HG03460 (cell line): Measurements from ENCODE around the gene ACP2.

Experiments
- ATAC-seq: cut with Tn5 transposase; IDR thresholded peaks from one replicate; pipeline ENCODE4 v1.9.1; 2021; ENCODE audit not compliant: unreplicated experiment

ACP2 gene

DNA sequence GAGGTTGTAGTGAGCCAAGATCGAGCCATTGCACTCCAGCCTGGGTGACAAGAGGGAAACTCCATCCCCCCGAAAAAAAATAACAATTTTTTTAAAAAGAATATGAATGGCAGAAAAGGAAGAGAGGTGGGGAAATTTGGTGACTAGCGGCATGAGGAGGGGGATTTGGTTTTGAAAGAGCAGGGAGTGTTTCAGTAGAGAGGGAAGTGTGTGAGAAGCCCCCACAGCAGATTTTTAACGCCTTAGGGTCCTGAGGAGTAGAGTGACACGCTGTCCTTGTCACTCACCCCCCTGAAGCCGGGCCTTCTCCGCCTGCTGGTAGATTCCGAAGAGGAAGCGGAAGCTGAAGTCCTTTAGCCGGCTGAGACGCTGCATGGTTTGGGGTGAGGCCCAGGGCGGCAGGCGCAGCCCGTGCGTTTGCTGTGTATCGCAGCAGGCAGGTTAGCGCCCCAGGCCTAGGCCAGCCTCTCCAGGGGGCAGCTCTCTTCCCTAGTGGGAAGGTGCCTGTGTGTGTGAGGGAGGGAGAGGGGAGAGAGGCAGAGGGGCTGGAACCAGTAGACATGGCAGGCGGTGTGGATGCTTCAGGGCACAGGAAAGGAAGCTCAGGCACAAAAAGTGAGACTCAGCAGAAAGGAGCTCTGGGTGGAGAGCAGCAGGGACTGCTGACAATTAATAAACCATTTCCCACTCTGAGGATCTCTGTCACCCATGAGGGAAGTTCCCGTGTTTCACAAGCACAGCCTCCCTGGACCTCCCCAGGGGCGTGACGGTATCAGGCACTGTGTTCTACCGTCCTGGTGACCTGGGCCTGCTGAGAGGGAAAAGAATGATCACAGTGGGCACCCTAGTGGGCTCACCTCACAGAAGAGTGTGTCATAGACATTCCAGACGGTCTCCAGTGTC is 3.9 kb downstream of the ACP2 start:
- no peak for ATAC-seq

DNA sequence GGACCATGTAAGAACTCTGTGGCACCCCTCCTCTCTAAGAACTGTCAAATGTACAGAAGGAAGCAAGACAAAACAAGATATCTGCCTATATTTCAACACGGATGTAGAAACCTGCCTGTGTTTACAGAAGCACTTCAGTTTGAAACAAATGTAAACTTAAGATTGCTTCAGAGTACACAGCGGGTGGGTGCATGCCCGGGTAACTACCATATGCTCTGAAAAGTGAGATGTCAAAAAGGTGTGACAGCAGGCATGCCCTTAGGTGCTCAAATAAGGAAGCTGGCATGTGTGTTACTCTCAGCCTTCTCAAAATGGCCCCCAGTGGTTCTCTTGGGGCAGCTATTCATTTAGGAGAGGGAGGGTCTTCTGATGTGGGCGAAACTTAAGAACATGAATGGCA is 5.2 kb downstream of the ACP2 start:
- no peak for ATAC-seq

DNA sequence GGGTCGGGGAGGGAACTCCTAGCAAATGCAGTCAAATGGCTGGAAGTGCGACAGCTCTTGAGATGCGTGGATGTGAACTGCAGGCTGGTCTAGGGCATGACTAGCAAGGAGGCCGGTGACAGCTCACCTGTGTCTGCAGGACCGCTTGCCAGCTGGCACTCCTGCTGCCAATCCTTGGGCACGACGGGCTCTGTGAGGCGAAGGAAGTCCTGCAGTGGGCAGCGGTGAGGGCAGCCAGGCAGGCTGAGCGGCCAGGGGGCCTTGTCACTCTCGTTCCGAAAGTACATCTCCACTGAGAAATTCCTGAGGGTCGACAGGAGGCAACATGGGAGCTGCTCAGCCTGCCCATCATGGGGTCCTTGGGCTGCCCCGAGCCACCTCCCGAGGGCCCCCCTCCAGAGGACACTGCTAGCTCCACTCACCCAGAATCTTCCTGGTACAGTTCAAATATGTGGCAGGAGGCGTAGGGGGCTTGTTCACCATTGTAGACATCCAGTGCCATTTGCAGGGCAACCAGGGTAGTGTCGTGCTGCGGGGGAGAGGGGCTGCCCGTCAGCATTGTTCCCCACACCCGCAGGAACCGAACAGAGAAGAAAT is 5.9 kb downstream of the ACP2 start:
- no peak for ATAC-seq

DNA sequence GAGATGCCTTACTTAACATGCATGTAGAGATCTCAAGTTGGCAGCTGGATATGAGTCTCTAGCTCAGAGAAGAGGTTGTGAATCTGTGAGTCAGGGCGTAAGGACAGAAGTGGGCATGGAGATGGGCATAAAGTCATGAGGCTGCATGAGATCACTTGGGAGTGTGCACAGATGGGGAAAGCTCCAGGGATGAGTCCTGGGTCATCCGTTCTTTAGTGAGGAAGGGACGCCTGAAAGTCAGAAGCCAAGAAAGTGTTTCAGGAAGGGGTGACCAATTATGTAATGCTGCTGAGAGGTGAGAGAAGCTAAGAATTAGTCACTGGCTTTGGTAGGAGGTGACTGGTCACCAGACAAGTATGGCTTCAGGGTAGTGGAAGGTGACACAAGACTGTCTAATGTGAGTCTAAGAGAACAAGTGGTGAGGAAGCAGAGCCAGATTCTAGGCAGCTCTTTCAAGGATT is 6.7 kb downstream of the ACP2 start:
- ATAC-seq: no peak

DNA sequence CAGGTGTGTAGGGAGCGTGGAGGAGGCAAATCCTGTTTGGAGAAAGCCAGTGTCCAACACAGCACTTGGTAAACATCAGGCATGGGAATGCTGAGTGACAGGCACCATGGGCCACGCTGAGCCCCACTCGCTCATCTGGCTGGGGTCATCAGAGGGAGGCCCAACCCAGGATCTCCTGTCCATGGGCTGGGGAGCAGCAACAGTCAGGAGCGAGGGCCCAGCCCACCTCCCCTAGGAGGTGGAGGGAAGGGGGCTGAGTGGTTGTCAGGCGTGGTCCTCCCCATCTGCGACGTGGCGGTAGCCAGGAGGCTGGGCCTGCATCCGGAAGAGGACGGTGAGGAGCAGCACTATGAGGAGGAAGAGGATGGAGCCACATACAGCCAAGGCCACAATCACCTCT is 8.8 kb downstream of the ACP2 start:
- no peak for ATAC-seq

DNA sequence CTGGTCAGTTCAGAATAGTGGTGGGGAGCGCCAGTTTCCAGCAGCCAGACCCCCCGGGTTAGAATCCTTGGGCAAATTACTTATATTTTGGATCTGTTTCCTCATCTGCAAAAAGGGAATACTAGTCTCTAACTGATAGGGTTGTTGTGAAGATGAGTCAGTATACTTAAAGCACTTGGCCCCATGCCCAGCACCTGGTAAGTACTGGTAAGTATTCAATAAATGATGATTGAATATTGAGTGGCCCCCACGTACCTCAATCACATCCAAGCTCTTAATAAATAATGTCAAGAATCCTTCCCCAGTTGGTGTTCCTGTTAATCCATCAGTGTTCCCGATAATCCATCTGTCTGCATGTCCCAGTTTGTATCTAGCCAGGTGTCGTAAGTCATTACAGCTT is 12.1 kb downstream of the ACP2 start:
- no peak for ATAC-seq

DNA sequence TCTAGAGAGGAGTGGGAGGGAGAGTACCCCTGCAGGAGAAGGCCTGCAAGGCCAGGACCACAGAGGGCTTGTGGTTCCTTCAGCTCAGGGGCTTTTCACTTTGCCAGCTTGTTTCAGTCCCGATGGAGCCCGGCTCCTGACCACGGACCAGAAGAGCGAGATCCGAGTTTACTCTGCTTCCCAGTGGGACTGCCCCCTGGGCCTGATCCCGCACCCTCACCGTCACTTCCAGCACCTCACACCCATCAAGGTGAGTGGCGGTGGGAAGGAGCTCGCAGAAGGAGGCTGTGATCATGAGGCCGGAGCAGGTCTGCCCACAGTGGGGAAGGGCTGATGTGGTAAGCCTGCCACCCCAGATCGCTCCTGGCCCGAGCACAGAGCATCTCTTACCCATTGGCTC is 13.5 kb downstream of the ACP2 start:
- ATAC-seq: no peak

DNA sequence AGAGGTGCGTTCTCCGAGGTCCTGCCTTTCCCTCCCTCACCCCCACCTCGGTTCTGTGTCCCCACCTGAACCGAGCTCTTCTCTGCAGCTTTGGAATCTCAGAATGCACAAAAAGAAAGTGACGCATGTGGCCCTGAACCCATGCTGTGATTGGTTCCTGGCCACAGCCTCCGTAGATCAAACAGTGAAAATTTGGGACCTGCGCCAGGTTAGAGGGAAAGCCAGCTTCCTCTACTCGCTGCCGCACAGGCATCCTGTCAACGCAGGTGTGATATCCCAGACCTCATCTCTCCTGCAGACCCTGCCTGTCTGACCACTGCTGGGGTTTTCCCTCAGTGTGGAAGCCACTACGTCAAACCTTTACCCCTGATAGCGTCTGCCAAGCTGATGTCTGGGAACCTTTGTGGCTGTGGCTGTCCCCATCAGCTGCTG is 13.9 kb downstream of the ACP2 start:
- ATAC-seq: no peak

DNA sequence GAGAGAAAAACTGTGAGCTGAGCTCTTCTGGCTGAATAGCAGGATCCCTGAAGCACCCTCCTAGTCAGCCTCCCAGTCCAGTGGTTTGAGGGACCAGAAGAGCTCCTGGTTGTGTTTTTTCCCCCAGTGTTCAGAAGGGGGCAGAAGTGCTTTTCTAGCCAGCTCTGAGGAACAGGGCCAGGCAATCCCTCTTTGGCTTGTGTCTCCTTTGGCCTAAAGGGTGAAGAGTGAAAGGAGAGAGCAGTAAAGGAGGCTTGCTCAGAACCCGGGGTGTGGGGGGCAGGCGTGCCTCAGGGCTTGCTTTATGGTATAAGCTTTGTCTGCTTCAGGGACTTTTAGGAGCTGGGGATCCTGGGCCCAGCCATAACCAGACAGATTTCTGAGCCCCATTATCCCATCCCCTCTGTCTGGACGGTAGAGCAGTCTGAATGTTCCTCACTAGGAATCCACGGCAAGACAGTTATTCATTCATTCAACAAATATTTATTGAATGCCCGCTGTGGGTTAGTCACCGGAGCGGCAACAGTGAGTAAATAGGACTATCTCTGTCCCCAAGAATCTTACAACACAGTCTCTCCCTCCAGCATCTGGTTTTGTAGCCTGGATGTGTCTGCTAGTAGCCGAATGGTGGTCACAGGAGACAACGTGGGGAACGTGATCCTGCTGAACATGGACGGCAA is 14.5 kb downstream of the ACP2 start:
- ATAC-seq: no peak

DNA sequence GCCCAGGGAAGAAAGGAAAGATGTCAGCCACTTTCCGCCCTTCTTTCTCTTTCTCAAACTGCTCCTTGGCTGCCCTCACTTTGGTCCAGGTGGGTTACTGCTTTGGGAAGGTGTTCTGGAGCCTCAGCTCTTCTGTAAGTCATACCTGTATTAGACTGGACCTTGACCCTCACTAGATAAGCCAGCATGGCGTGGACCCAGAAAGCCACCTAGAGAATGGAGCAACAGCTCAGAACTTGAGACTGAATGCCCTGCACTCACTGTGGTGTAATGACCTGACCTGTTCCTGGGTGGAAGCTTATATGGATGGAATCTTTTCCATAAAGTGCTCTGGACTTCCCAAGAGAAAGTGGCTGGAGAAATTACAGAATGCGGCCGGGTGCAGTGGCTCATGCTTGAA is 15.6 kb downstream of the ACP2 start:
- ATAC-seq: no peak

DNA sequence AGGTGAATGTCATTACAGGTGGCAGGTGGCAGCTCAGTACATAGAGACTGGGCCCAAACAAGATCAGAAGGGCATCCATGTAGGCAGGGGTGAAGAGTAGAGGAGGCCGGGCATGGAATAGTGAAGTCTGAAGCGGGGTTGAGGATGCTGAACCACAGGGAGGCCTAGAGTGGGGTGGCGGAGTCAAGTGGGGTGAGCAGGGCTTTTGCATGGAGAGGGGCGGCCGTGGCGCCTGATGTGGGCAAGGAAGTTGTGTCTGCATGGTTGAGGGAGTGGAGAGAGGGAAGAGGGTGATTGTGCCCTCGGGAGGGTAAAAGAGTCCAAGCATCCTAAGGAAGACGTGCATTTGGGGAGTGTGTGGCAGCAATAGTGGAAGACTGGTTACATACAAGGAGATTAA is 19.5 kb downstream of the ACP2 start:
- no peak for ATAC-seq

DNA sequence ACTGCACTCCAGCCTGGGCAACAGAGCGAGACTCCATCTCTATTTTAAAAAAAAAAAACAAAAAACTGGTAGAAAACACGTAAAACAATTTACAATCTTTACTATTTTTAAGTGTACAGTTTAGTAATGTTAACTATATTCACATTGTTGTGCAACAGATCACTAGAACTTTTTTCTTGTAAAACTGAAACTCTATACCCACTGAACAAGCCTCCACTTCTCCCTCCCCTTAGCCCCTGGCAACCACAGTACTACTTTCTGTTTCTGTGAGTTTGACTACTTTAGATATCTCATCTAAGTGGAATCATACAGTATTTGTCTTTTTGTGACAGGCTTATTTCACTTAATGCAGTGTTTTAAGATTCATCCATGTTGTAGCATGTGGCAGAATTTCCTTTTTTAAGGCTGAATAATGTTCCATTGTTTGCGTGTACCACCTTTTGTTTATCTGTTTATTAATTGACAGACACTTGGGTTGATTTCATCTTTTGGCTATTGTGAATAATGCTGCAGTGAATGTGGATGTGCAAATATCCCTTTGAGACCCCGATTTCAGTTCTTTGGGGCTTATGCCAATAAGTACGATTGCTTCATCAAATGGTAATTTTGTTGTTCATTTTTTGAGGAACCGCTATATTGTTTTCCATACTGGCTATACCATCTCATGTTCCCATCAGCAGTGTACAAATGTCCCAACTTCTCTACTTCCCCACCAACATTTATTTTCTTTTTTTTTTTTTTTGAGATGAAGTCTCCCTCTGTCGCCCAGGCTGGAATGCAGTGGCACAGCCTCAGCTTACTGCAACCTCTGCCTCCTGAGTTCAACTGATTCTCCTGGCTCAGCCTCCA is 22.8 kb downstream of the ACP2 start:
- ATAC-seq: peak; percentile 90

DNA sequence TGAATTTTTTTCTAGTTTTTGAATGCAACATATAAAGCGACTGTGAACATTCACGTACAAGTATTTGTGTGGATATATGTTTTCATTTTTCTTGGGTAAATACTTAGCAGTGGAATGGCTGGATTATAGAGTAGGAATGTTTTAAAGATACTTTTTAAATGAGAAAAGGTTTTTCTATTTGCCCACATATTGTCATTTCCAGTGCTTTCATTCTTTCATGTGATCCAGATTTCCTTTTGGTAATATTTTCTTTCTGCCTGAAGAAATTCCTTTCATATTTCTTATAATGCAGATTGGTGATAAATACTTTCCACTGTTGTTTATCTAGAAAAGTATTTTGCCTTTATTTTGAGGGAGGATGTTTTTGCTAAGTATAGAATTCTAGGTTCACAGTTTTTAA is 25.9 kb downstream of the ACP2 start:
- no peak for ATAC-seq

DNA sequence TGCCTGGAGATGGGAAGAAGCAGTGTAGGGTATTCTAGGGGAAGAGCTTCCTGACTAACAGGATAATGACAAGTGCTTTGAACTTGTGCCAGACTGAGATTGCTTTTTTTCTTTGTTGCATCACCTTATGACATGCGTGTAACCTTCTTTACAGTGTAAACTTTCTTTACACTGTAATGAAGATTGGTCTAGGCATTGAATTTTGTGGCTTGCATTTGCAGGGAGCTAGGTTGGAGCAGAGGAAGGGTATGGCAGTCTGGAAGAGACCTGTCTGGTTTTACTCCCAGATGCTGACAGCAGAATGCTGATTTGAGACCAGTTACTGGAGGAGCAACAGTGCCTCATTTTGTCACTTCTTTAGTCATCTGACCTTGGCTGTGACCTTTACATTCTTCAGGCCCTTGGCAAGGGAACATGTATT is 28.2 kb downstream of the ACP2 start:
- no peak for ATAC-seq

DNA sequence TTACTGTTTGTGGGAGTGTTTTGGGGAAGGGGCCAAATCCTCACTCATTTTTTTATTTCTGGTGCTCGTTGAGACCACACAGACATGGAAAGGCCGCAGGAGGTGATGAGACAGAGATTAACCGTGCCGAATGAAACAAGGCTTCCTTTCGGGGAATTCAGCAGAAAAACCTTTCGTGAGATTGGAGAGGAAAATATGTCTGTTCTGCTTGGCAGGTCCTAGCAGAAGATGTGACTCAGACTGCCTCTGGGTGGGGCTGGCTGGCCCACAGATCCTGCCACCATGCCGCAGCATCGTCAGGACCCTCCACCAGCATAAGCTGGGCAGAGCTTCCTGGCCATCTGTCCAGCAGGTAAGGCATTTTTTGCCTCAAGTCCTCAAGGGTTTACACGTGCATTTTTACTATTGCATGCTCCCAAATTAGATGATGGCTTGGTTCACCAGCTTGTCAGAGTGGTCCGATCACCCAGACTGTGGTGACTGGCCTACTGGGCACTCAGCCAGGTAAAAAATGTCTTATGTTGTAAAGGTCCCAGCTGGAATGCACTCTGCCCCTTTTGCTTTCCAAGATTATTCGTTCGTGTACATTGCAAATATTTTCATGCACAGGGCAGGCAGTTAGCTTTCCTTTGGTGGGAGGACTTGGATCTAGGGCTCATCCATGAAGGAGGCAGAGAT is 32.4 kb downstream of the ACP2 start:
- no peak for ATAC-seq

DNA sequence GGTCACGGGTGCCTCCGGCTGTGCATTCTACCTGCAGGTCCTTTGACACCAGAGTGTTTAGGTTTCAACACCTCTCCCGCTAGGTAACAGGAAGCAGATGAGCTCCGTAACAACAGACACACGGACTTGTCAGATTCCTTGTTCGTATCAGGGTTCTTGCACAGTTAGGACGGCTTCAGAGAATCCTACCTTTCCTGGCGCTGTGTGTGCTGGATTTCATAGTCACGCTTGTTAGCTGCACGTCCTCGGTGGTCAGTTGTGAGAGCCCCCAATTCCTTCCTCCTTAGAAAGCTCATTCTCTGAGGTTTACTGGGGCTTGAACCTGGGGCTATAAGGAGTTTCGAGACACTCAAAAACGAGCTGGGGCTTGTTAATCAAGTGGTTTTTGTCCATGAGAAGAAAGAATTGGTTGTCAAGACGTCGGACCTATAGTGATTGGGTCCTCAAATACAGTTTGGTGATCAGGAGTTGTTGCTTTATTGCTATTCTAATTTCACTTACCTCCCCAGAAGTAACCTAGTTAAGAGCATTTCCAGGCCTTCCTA is 33.2 kb downstream of the ACP2 start:
- no peak for ATAC-seq

DNA sequence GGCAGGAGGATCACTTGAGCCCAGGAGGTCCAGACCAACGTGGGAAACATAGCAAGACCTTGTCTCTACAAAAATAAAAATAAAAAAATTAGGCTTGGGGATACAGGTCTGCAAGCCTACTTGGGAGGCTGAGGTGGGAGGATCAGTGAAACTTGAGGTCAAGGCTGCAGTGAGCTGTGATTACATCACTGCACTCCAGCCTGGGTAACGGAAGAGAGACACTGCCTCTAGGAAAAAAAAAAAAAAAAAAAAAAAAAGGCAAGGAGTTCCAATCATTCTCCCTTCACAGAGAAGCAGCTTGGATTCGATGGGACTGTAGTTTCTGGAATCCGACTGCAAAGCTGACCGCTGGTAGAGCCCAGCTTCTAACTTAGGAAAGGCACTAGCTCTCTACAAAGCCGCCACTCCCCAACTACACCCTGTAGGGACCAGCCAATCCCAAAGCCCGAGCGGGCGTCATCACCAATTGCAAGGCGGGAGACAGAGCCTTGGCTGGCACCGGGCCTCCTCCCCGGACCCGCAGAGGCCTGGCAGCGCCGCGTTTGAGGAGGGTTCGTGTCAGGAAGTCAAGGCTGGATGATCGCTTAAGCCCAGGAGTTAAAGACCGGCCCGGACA is 34.6 kb downstream of the ACP2 start:
- peak; percentile 62 for ATAC-seq

DNA sequence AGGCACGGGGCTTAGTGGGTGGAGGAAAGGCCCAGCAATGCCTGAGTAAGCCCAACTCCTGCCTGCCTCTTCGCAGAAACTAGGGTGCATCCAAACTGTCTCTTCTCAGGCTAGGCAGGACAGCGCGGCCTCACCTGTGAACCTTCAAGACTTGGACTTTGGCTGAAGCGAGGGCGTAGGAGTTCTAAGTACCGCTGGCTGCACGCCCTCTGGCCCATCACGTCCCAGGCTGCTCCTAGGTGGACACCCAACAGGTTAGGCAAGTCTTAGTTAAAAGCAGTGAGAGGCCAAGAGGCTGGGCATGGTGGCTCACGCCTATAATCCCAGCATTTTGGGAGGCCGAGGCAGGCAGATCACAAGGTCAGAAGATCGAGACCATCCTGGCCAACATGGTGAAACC is 35.7 kb downstream of the ACP2 start:
- no peak for ATAC-seq

DNA sequence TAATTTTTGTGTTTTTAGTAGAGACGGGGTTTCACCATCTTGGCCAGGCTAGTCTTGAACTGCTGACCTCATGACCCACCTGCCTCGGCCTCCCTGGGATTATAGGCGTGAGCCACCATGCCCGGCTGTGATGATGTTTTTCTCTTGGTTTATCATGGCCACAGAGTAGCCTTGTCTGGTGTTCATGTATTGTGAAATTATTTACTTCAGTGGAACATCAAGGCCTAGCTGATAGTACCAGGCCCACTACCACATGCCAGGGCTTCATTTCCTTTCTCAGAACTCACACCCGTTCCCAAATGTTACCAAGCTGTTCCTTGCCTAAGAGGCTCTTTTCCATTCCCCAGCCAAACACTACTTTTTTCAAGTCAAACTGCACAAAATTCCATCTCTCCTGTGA is 40.0 kb downstream of the ACP2 start:
- ATAC-seq: no peak
